A549 (cell line): ENCODE results near the gene EIF3B.

Experiments
- CTCF ChIP-seq: fragments of >200 bp; sonication (Bioruptor Twin); formaldehyde crosslinking; IDR thresholded peaks from 3 replicates; pipeline ENCODE4 v1.5.1; 2016
- ELK1 ChIP-seq: fragments of 150-350 bp; IDR thresholded peaks from 2 replicates; pipeline ENCODE4 v1.6.1; 2014; ENCODE audit warnings: low read depth, mild to moderate bottlenecking, low read length
- EP300 ChIP-seq, 2 experiments: fragments of >200 bp; sonication (Bioruptor Twin); formaldehyde crosslinking; IDR thresholded peaks; 2 replicates in 1 of 2; 3 replicates in 1 of 2; pipeline ENCODE4 v1.6.1; 2016 to 2017
- FOSL2 ChIP-seq, 2 experiments: fragments of 450-650 bp in 1 of 2; fragments of >200 bp in 1 of 2; sonication (Bioruptor Twin) in 1 of 2; formaldehyde crosslinking; IDR thresholded peaks; 2 replicates each; pipeline versions ENCODE4 v1.5.0 to v1.6.1; 2016 to 2020; ENCODE audit warnings: mild to moderate bottlenecking in 1 of 2, moderate library complexity in 1 of 2
- MYC ChIP-seq: IDR thresholded peaks from 2 replicates; pipeline ENCODE4 v1.6.1; 2012; ENCODE audit warnings: mild to moderate bottlenecking, inconsistent platforms, low read length, improper control_type of control experiment, borderline replicate concordance

- no peak for TF ChIP-seq EP300 (IDR thresholded peaks at IDR 0.05)
- TF ChIP-seq MYC, result no peak
- no peak for TF ChIP-seq CTCF
- no peak for TF ChIP-seq ELK1
- TF ChIP-seq FOSL2 (IDR thresholded peaks at IDR 0.05), result no peak
- TF ChIP-seq FOSL2 (CRISPR knock-in tag; IDR thresholded peaks at IDR 0.05), result no peak
Observed at GRCh38 chr7:2331707-2332106, 22.9 kb upstream of the EIF3B start.
